Measurements from ENCODE around the gene ATAD2B.

The ATAD2B gene

GRCh38 chr2:23772684-23773083, 154.2 kb downstream of the ATAD2B start:
- Histone ChIP-seq H3K36me3 (ENCODE audit: insufficient read depth) (no peaks in the 10 kb centered on the region), H3K4me3 (IDR thresholded peaks at IDR 0.05; ENCODE audit: insufficient read depth, low read depth, low read length) (no peak overlapping the region), H3K27me3 (ENCODE audit: insufficient read depth, low read depth) (no peaks in the 10 kb centered on the region), H3K9ac (no peak overlapping the region), H3K79me2 (ENCODE audit: insufficient read depth, low read depth) (no peaks in the 10 kb centered on the region), H3K4me2 (no peak overlapping the region), H3K27ac (no peak overlapping the region), H3K4me1 (ENCODE audit: low read depth, poor library complexity, severe bottlenecking) (no peaks in the 10 kb centered on the region), H4K20me1 (ENCODE audit: insufficient read depth) (no peaks in the 10 kb centered on the region), H2AFZ (ENCODE audit: low read depth) (no peak overlapping the region)
- no peak for TF ChIP-seq CTCF (conservative IDR thresholded peaks at IDR 0.05; ENCODE audit: low read depth, low read length)

GRCh38 chr2:23772056-23772455, 154.9 kb downstream of the ATAD2B start:
- no peaks in the 10 kb centered on the region for H3K79me2 ChIP-seq (ENCODE audit: insufficient read depth, low read depth)
- no peak overlapping the region for H3K9ac ChIP-seq
- no peaks in the 10 kb centered on the region for H3K4me1 ChIP-seq (ENCODE audit: low read depth, poor library complexity, severe bottlenecking)
- no peak overlapping the region for H2AFZ ChIP-seq (ENCODE audit: low read depth)
- H3K27me3 ChIP-seq (ENCODE audit: insufficient read depth, low read depth) = no peaks in the 10 kb centered on the region
- no peaks in the 10 kb centered on the region for H4K20me1 ChIP-seq (ENCODE audit: insufficient read depth)
- H3K36me3 ChIP-seq (ENCODE audit: insufficient read depth) = no peaks in the 10 kb centered on the region
- H3K4me2 ChIP-seq = no peak overlapping the region
- no peak for TF ChIP-seq CTCF (conservative IDR thresholded peaks at IDR 0.05; ENCODE audit: low read depth, low read length)
- no peak overlapping the region for H3K4me3 ChIP-seq (IDR thresholded peaks at IDR 0.05; ENCODE audit: insufficient read depth, low read depth, low read length)
- H3K27ac ChIP-seq = no peak overlapping the region

DNA sequence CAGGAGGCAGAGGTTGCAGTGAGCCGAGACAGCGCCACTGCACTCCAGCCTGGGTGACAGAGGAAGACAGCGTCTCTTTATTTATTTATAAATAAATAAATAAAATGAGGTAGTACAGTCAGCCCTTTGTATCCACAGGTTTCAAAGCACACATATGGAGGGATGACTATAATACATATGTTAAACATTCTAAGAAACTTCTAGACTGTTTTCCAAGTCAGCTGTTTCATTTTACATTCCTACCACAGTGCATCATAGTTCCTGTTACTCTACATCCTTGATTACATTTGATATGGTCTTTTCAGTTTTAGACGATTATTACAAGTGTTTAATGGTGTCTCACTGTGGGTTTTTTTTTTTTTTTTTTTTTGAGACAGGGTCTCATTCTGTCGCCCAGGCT, 157.6 kb downstream of the ATAD2B start:
- no peaks in the 10 kb centered on the region for H3K36me3 ChIP-seq (ENCODE audit: insufficient read depth)
- H3K4me3 ChIP-seq (IDR thresholded peaks at IDR 0.05; ENCODE audit: insufficient read depth, low read depth, low read length) = no peak overlapping the region
- no peaks in the 10 kb centered on the region for H3K27me3 ChIP-seq (ENCODE audit: insufficient read depth, low read depth)
- H3K9ac ChIP-seq = no peak overlapping the region
- H4K20me1 ChIP-seq (ENCODE audit: insufficient read depth) = no peaks in the 10 kb centered on the region
- no peak overlapping the region for H3K4me2 ChIP-seq
- no peaks in the 10 kb centered on the region for H3K79me2 ChIP-seq (ENCODE audit: insufficient read depth, low read depth)
- no peaks in the 10 kb centered on the region for H3K4me1 ChIP-seq (ENCODE audit: low read depth, poor library complexity, severe bottlenecking)
- no peak for TF ChIP-seq CTCF (conservative IDR thresholded peaks at IDR 0.05; ENCODE audit: low read depth, low read length)
- no peak overlapping the region for H3K27ac ChIP-seq
- no peak overlapping the region for H2AFZ ChIP-seq (ENCODE audit: low read depth)

DNA sequence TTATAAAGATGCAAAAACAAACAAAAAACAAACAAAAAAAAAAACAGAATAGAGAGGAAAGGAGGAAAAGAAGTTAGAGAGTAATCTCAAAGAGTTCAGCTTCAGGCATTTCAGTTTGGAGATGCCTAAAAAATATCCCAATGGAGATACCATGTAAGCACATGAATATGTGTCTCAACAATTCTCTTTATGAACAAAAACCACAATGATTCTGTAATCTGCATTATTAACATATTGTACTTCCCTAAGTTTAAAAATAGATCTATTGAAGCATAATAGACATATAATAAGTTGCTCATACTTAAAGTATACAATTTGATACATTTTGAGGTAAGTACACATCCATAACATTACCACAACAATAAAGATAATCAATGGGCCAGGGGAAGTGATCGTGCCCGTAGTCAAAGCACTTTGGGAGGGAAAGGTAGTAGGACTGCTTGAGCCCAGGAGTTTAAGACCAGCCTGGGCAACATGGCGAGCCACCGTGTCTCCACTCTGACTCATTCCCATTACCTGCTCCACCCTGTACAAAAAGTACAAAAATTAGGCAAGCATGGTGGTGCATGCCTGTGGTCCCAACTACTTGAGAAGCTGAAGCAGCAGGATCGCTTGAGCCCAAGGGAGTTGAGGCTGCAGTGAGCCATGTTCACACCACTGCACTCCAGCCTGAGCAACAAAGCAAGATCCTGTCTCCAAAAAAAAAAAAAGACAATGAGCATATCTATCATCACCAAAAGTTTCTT, 158.9 kb downstream of the ATAD2B start:
- Histone ChIP-seq H3K79me2 (ENCODE audit: insufficient read depth, low read depth) (no peaks in the 10 kb centered on the region), H3K27ac (no peak overlapping the region), H3K4me3 (IDR thresholded peaks at IDR 0.05; ENCODE audit: insufficient read depth, low read depth, low read length) (no peak overlapping the region), H3K4me1 (ENCODE audit: low read depth, poor library complexity, severe bottlenecking) (no peaks in the 10 kb centered on the region), H3K36me3 (ENCODE audit: insufficient read depth) (no peaks in the 10 kb centered on the region), H2AFZ (ENCODE audit: low read depth) (no peak overlapping the region), H3K27me3 (ENCODE audit: insufficient read depth, low read depth) (no peaks in the 10 kb centered on the region), H4K20me1 (ENCODE audit: insufficient read depth) (no peaks in the 10 kb centered on the region), H3K4me2 (no peak overlapping the region), H3K9ac (no peak overlapping the region)
- no peak for TF ChIP-seq CTCF (conservative IDR thresholded peaks at IDR 0.05; ENCODE audit: low read depth, low read length)
